HepG2 (cell line): ENCODE data around the gene ZKSCAN1. TPM values are rescaled to one million over a fixed set of nuclear protein-coding genes. Genes with fewer than 3 reads are reported as not detected.

Source experiments
- ARNT2 ChIP-seq: sonication (generic); formaldehyde crosslinking; IDR thresholded peaks from 2 replicates; pipeline ENCODE4 v1.8.0; 2022; ENCODE audit warnings: mild to moderate bottlenecking, low read depth, missing genetic modification reagents, moderate library complexity
- CCAR2 ChIP-seq: fragments of 200-400 bp; formaldehyde crosslinking; optimal IDR thresholded peaks from 2 replicates; pipeline ENCODE3; 2018; ENCODE audit warnings: low read depth, mild to moderate bottlenecking, low read length, moderate library complexity
- FOXO1 ChIP-seq: sonication (generic); formaldehyde crosslinking; IDR thresholded peaks from 2 replicates; pipeline ENCODE4 v1.4.0; 2020; ENCODE audit warnings: missing genetic modification reagents
- MIXL1 ChIP-seq: IDR thresholded peaks from 2 replicates; pipeline ENCODE4 v1.6.1; 2016
- MTF2 ChIP-seq: sonication (generic); formaldehyde crosslinking; IDR thresholded peaks from 2 replicates; pipeline ENCODE4 v1.5.0; 2020; ENCODE audit warnings: missing genetic modification reagents, borderline replicate concordance
- NRL ChIP-seq: sonication (generic); formaldehyde crosslinking; IDR thresholded peaks from 2 replicates; pipeline ENCODE4 v1.5.0; 2020; ENCODE audit warnings: missing genetic modification reagents, mild to moderate bottlenecking, moderate library complexity, borderline replicate concordance
- SMARCC2 ChIP-seq: fragments of 450-650 bp; IDR thresholded peaks from 2 replicates; pipeline ENCODE4 v1.6.1; 2017; ENCODE audit warnings: antibody characterized with exemption, mild to moderate bottlenecking
- SP4 ChIP-seq: sonication (generic); formaldehyde crosslinking; IDR thresholded peaks from 2 replicates; pipeline ENCODE4 v1.8.1; 2023; ENCODE audit warnings: mild to moderate bottlenecking, missing genetic modification reagents
- SRSF9 ChIP-seq: fragments of 200-400 bp; formaldehyde crosslinking; IDR thresholded peaks from 2 replicates; pipeline ENCODE4 v1.6.1; 2018; ENCODE audit warnings: borderline replicate concordance, mild to moderate bottlenecking, low read depth, low read length; ENCODE audit not compliant: insufficient read depth, poor library complexity, severe bottlenecking
- TFE3 ChIP-seq: IDR thresholded peaks from 2 replicates; pipeline ENCODE4 v1.6.1; 2016
- TOE1 ChIP-seq: sonication (generic); formaldehyde crosslinking; IDR thresholded peaks from 2 replicates; pipeline ENCODE4 v1.4.0; 2020; ENCODE audit warnings: mild to moderate bottlenecking, missing genetic modification reagents
- ZBTB46 ChIP-seq: sonication (generic); formaldehyde crosslinking; IDR thresholded peaks from 2 replicates; pipeline ENCODE4 v1.4.0; 2020; ENCODE audit warnings: mild to moderate bottlenecking, missing genetic modification reagents, borderline replicate concordance
- ZGPAT ChIP-seq: IDR thresholded peaks from 2 replicates; pipeline ENCODE4 v1.6.1; 2016; ENCODE audit warnings: mild to moderate bottlenecking
- ZNF10 ChIP-seq: sonication (generic); formaldehyde crosslinking; IDR thresholded peaks from 2 replicates; pipeline ENCODE4 v1.4.0; 2020; ENCODE audit warnings: mild to moderate bottlenecking, low read depth, missing genetic modification reagents, borderline replicate concordance
- ZNF235 ChIP-seq: sonication (generic); formaldehyde crosslinking; IDR thresholded peaks from 2 replicates; pipeline ENCODE4 v1.8.1; 2023; ENCODE audit warnings: mild to moderate bottlenecking, missing genetic modification reagents, borderline replicate concordance
- ZNF572 ChIP-seq: sonication (generic); formaldehyde crosslinking; IDR thresholded peaks from 2 replicates; pipeline ENCODE4 v1.5.1; 2020; ENCODE audit warnings: mild to moderate bottlenecking, missing genetic modification reagents
- ZNF614 ChIP-seq: IDR thresholded peaks from 2 replicates; pipeline ENCODE4 v1.6.1; 2018; ENCODE audit warnings: missing biosample characterization, missing genetic modification reagents, inconsistent platforms, borderline replicate concordance
- ZNF670 ChIP-seq: sonication (generic); formaldehyde crosslinking; IDR thresholded peaks from 2 replicates; pipeline ENCODE4 v1.8.0; 2022; ENCODE audit warnings: mild to moderate bottlenecking, missing genetic modification reagents, borderline replicate concordance
- ZNF770 ChIP-seq: sonication (generic); formaldehyde crosslinking; IDR thresholded peaks from 2 replicates; pipeline ENCODE4 v1.5.0; 2020; ENCODE audit warnings: mild to moderate bottlenecking, missing genetic modification reagents
- ZSCAN22 ChIP-seq: sonication (generic); formaldehyde crosslinking; IDR thresholded peaks from 2 replicates; pipeline ENCODE4 v1.4.0; 2020; ENCODE audit warnings: mild to moderate bottlenecking, missing genetic modification reagents
- polyA plus RNA-seq, 8 experiments: library from polyadenylated mRNA; depleted of rRNA in 3 of 8; stranded (reverse) in 7 of 8; unstranded in 1 of 8; fragments of >200 nt; fragmentation: Illumina TruSeq in 4 of 8; extraction: Trizol in 4 of 8; gene quantifications; 2 replicates each; pipeline versions ENCODE4 v1.2.1 to v1.2.3, GENCODE V29; 2011 to 2016; ENCODE audit warnings: low read depth in 4 of 8, missing spikeins in 1 of 8, mixed read lengths in 1 of 8; ENCODE audit not compliant: insufficient read depth in 1 of 8
- total RNA-seq, 5 experiments: library from RNA; depleted of rRNA; stranded (reverse); fragments of >200 nt; fragmentation: Illumina TruSeq; extraction: Trizol; gene quantifications; 2 replicates each; pipeline ENCODE4 v1.2.3, GENCODE V29; 2016; ENCODE audit warnings: low read depth in 1 of 5
- TF ChIP-seq, protein P1 (sequence below): sonication (generic); formaldehyde crosslinking; IDR thresholded peaks from 2 replicates; pipeline ENCODE4 v1.5.1; 2020; ENCODE audit warnings: missing genetic modification reagents, mild to moderate bottlenecking, borderline replicate concordance

ZKSCAN1 gene
- total and polyA plus RNA-seq, 2 of the 13 experiments (the other 11 are each of a cell fraction or from before 2014, with no cell fraction given), result 46.4 to 60.6 TPM

DNA sequence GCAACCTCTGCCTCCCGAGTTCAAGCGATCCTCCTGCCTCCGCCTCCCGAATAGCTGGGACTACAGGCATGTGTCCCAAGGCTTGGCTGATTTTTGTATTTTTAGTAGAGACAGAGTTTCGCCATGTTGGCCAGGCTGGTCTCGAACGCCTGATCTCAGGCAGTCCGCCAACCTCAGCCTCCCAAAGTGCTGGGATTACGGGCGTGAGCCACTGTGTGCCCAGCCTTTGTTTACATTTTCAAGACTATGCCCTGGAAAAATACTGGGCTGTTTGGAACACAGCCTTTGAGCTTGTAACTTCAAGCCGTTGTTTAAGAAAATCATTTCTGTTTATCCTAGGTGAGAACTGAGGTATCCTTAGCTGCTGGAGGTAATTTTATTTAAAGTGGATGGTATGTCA lies 1.9 kb downstream of the ZKSCAN1 start (continued):
- no peak for TF ChIP-seq ZNF10 (CRISPR knock-in tag)
- TF ChIP-seq ZNF614 (CRISPR knock-in tag), result 0 out of 2 replicates have a peak, but pooled peaks have one; percentile 38
- TF ChIP-seq ZNF572 (CRISPR knock-in tag), result no peak
- TF ChIP-seq ZNF670 (CRISPR knock-in tag), result no peak
- no peak for TF ChIP-seq ARNT2 (CRISPR knock-in tag)
- peak; percentile 39; the same call in 1 of the 2 replicates for TF ChIP-seq FOXO1 (CRISPR knock-in tag)
- no peak for TF ChIP-seq NRL (CRISPR knock-in tag)
- no peak for TF ChIP-seq TFE3 (CRISPR knock-in tag)
- TF ChIP-seq SMARCC2, result no peak
- TF ChIP-seq ZNF235 (CRISPR knock-in tag), result no peak
- TF ChIP-seq MIXL1, result 0 out of 2 replicates have a peak, but pooled peaks have one; percentile 16
- TF ChIP-seq ZSCAN22 (CRISPR knock-in tag), result no peak
- peak; percentile 27; the same call in 1 of the 2 replicates for TF ChIP-seq ZGPAT (CRISPR knock-in tag)
- TF ChIP-seq SP4 (CRISPR knock-in tag), result no peak
- TF ChIP-seq CCAR2, result no peak
- TF ChIP-seq MTF2 (CRISPR knock-in tag), result no peak
- TF ChIP-seq ZNF770 (CRISPR knock-in tag), result peak; percentile 70
- TF ChIP-seq, protein P1, sequence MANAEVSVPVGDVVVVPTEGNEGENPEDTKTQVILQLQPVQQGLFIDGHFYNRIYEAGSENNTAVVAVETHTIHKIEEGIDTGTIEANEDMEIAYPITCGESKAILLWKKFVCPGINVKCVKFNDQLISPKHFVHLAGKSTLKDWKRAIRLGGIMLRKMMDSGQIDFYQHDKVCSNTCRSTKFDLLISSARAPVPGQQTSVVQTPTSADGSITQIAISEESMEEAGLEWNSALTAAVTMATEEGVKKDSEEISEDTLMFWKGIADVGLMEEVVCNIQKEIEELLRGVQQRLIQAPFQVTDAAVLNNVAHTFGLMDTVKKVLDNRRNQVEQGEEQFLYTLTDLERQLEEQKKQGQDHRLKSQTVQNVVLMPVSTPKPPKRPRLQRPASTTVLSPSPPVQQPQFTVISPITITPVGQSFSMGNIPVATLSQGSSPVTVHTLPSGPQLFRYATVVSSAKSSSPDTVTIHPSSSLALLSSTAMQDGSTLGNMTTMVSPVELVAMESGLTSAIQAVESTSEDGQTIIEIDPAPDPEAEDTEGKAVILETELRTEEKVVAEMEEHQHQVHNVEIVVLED (CRISPR knock-in tag), result no peak; the same call in 1 of the 2 replicates
- no peak for TF ChIP-seq TOE1 (CRISPR knock-in tag)
- no peak for TF ChIP-seq SRSF9
- TF ChIP-seq ZBTB46 (CRISPR knock-in tag), result no peak
